GM12878 (cell line): Measurements from ENCODE around the gene PPP1R12B. TPM values are rescaled to one million over a fixed set of nuclear protein-coding genes. Genes with fewer than 3 reads are reported as not detected.
"Not testable (repeated sequence)": the region's sequence is repeated elsewhere in the genome, so short reads cannot be mapped to it uniquely, and the experiment has no call there.

Source experiments
- ATAC-seq: fragments of 200-7000 bp; cut with Tn5 transposase; 3 replicates; pipeline ENCODE4 v1.9.1; 2020; ENCODE audit warnings: mild to moderate bottlenecking, moderate library complexity
- BruUV-seq: library from RNA; stranded (reverse); fragments of 400-500 nt; replicated peaks from 2 replicates; lab custom pipeline; 2021; lab: Mats Ljungman, UMichigan
- CTCF ChIA-PET: fragments of 300-600 bp; sonication (Branson Sonifier 250); formaldehyde crosslinking; extraction: SDS; loops from one replicate; lab custom pipeline; 2021; ENCODE audit warnings: inconsistent platforms; lab: Yijun Ruan, JAX
- POLR2A ChIA-PET: fragments of 350-600 bp; formaldehyde crosslinking; extraction: SDS; loops from one replicate; lab custom pipeline; 2021; ENCODE audit warnings: inconsistent platforms; lab: Charles Lee
- RAD21 ChIA-PET: fragments of 300-600 bp; sonication (Branson Sonifier 250); formaldehyde crosslinking; loops from one replicate; lab custom pipeline; 2023; ENCODE audit warnings: antibody characterized with exemption; ENCODE audit not compliant: unreplicated experiment; lab: Charles Lee
- SMC1A ChIA-PET: fragments of 300-600 bp; sonication (Branson Sonifier 250); formaldehyde crosslinking; loops from one replicate; lab custom pipeline; 2023; ENCODE audit not compliant: unreplicated experiment, uncharacterized antibody; lab: Charles Lee
- DNase-seq: peaks from one replicate; pipeline ENCODE4 v3.0.0-alpha.2; 2011; ENCODE audit warnings: low read depth, low spot score
- FAIRE-seq: peaks from 3 replicates; lab custom pipeline; 2011; peaks lifted over from hg19 to GRCh38; lab: Jason Lieb, UNC
- H2AFZ ChIP-seq: 2 replicates; pipeline ENCODE4 v1.6.0; 2011; ENCODE audit warnings: low read depth, low read length, control low read depth; ENCODE audit not compliant: control insufficient read depth
- H3K27ac ChIP-seq: 2 replicates; pipeline ENCODE4 v1.5.1; 2011; ENCODE audit warnings: control low read depth; ENCODE audit not compliant: control insufficient read depth, insufficient read depth
- H3K27me3 ChIP-seq, 2 experiments: replicated peaks in 1 of 2; 2 replicates each; pipeline versions ENCODE4 v1.6.0 to v1.6.1; 2011; ENCODE audit warnings: low read length in 1 of 2; ENCODE audit not compliant: control insufficient read depth in 2 of 2, insufficient read depth in 2 of 2
- H3K36me3 ChIP-seq, 2 experiments: 2 replicates each; pipeline ENCODE4 v1.5.1; 2011; ENCODE audit warnings: low read length in 1 of 2; ENCODE audit not compliant: control insufficient read depth in 2 of 2, insufficient read depth in 2 of 2
- H3K4me1 ChIP-seq: 2 replicates; pipeline ENCODE4 v1.6.1; 2011; ENCODE audit warnings: mild to moderate bottlenecking, low read length, moderate library complexity, mixed read lengths; ENCODE audit not compliant: control insufficient read depth, insufficient read depth
- H3K4me2 ChIP-seq: 2 replicates; pipeline ENCODE4 v1.6.0; 2011; ENCODE audit warnings: control low read depth; ENCODE audit not compliant: control insufficient read depth, insufficient read depth
- H3K4me3 ChIP-seq: fragments of 200-600 bp; sonication (generic); 2 replicates; pipeline ENCODE4 v1.5.1; 2016
- H3K79me2 ChIP-seq: 2 replicates; pipeline ENCODE4 v1.6.0; 2011; ENCODE audit warnings: low read length; ENCODE audit not compliant: control insufficient read depth, insufficient read depth
- H3K9ac ChIP-seq: 2 replicates; pipeline ENCODE4 v1.8.0; 2011; ENCODE audit warnings: low read length, control low read depth, mixed read lengths; ENCODE audit not compliant: control insufficient read depth, insufficient read depth
- H3K9me3 ChIP-seq: replicated peaks from 3 replicates; pipeline ENCODE4 v1.5.1; 2011; ENCODE audit warnings: mild to moderate bottlenecking, low read length; ENCODE audit not compliant: control insufficient read depth, insufficient read depth
- H4K20me1 ChIP-seq: 2 replicates; pipeline ENCODE4 v1.6.0; 2011; ENCODE audit not compliant: control insufficient read depth, insufficient read depth
- BACH1 ChIP-seq: fragments of 450-650 bp; IDR thresholded peaks from 2 replicates; pipeline ENCODE4 v1.6.1; 2017; ENCODE audit warnings: mild to moderate bottlenecking, borderline replicate concordance
- BRCA1 ChIP-seq: IDR thresholded peaks from 2 replicates; pipeline ENCODE4 v1.6.1; 2011; ENCODE audit warnings: low read depth, low read length, improper control_type of control experiment
- CHD2 ChIP-seq: IDR thresholded peaks from 2 replicates; pipeline ENCODE4 v1.6.1; 2011; ENCODE audit warnings: low read depth, low read length, improper control_type of control experiment, borderline replicate concordance
- CREM ChIP-seq: IDR thresholded peaks from 2 replicates; pipeline ENCODE4 v1.6.1; 2014; ENCODE audit warnings: antibody characterized with exemption, low read depth
- EZH2 ChIP-seq: IDR thresholded peaks from 2 replicates; pipeline ENCODE4 v1.6.1; 2012; ENCODE audit warnings: low read depth, mild to moderate bottlenecking, control low read depth, inconsistent platforms, low read length, borderline replicate concordance; ENCODE audit not compliant: control insufficient read depth
- MEF2A ChIP-seq: IDR thresholded peaks from 2 replicates; pipeline ENCODE4 v1.6.1; 2011; ENCODE audit warnings: low read depth, mild to moderate bottlenecking, low read length, moderate library complexity; ENCODE audit not compliant: insufficient read depth
- MEF2B ChIP-seq: fragments of 450-650 bp; IDR thresholded peaks from 2 replicates; pipeline ENCODE4 v1.6.1; 2018; ENCODE audit warnings: mild to moderate bottlenecking, moderate library complexity; ENCODE audit not compliant: partially characterized antibody, poor library complexity, severe bottlenecking
- NBN ChIP-seq: fragments of 450-650 bp; IDR thresholded peaks from 2 replicates; pipeline ENCODE4 v1.6.1; 2016
- NFYA ChIP-seq: IDR thresholded peaks from 2 replicates; pipeline ENCODE4 v1.6.1; 2011; ENCODE audit warnings: low read depth, mild to moderate bottlenecking, low read length, improper control_type of control experiment, borderline replicate concordance
- NR2F1 ChIP-seq: fragments of 450-650 bp; conservative IDR thresholded peaks from 2 replicates; pipeline ENCODE4 v1.6.1; 2017; ENCODE audit warnings: mild to moderate bottlenecking
- PML ChIP-seq: IDR thresholded peaks from 2 replicates; pipeline ENCODE4 v1.6.1; 2012; ENCODE audit warnings: low read length, inconsistent platforms
- POLR2AphosphoS2 ChIP-seq: IDR thresholded peaks from 2 replicates; pipeline ENCODE4 v1.6.1; 2011; ENCODE audit warnings: low read depth, mild to moderate bottlenecking, low read length, improper control_type of control experiment, moderate library complexity
- TCF7 ChIP-seq: IDR thresholded peaks from 2 replicates; pipeline ENCODE4 v1.6.1; 2014; ENCODE audit warnings: antibody characterized with exemption, borderline replicate concordance
- ZNF622 ChIP-seq: fragments of 450-650 bp; IDR thresholded peaks from 2 replicates; pipeline ENCODE4 v1.6.1; 2017; ENCODE audit warnings: mild to moderate bottlenecking, inconsistent platforms
- WGBS: methylation state at CpG from one replicate; pipeline ENCODE4 v1.1.6; 2016; ENCODE audit warnings: low lambda C conversion rate; ENCODE audit not compliant: insufficient replicate concordance, insufficient coverage; ENCODE audit errors: missing lambda C conversion rate; 5-methylcytosine and 5-hydroxymethylcytosine counted together
- in situ Hi-C: fragments of 300-500 bp; cut with MboI; formaldehyde crosslinking; loops from 9 replicates; pipeline ENCODE4 v1.14.3; 2018; ENCODE audit warnings: mixed read lengths
- intact Hi-C: fragments of 100-400 bp; cut with micrococcal nuclease; formaldehyde crosslinking; loops from one replicate; pipeline ENCODE4 v1.14.2; 2022; ENCODE audit not compliant: unreplicated experiment
- polyA plus RNA-seq, 11 experiments: library from polyadenylated mRNA; depleted of rRNA in 4 of 11; unstranded in 6 of 11; stranded (reverse) in 5 of 11; fragments of >200 nt; fragmentation: Nextera tagmentation in 4 of 11; fragmentation: Illumina TruSeq in 1 of 11; extraction: Ambion mirVana in 4 of 11; extraction: Trizol in 1 of 11; gene quantifications; 1 replicate in 1 of 11; 2 replicates in 10 of 11; pipeline versions ENCODE4 v1.2.1 to v1.2.3, GENCODE V29; 2011 to 2016; ENCODE audit warnings: inconsistent platforms in 2 of 11, missing spikeins in 2 of 11, low read depth in 1 of 11
- total RNA-seq, 4 experiments: library from RNA; depleted of rRNA in 3 of 4; stranded (reverse); fragments of >200 nt in 3 of 4; fragmentation: Illumina TruSeq in 1 of 4; extraction: Trizol in 1 of 4; gene quantifications; 2 replicates each; pipeline versions ENCODE4 v1.2.1 to v1.2.3, GENCODE V29; 2013 to 2021
- TF ChIP-seq, protein P1 (sequence below): fragments of 450-650 bp; formaldehyde crosslinking; IDR thresholded peaks from 2 replicates; pipeline ENCODE4 v1.4.0; 2020; ENCODE audit warnings: mild to moderate bottlenecking, moderate library complexity

PPP1R12B gene
- total and polyA plus RNA-seq, 10 of the 15 experiments (the other 5 are each of a cell fraction or from before 2014, with no cell fraction given): 0.29 to 9.4 (median 4.7) TPM

DNA sequence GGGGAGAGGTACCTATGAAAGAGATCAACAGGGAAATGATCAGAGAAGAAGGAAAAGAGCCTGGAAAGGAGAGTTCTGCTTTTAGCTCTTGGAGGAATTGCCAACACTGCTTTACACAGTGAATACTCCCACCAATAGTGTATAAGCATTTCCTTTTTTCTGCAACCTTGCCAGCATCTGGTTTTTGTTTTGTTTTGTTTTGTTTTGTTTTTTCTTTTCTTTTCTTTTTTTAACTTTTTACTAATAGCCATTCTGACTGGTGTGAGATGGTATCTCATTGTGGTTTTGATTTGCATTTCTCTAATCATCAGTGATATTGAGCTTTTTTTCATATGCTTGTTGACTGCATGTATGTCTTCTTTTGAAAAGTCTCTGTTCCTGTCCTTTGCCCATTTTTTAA lies 165.4 kb downstream of the PPP1R12B start:
- POLR2A ChIA-PET: interaction anchor here (0.6 kb wide), 1 partner anchor 1653 kb away, joined by 7 read pairs; no protein-coding TSS in a partner anchor
- H3K9me3 ChIP-seq, H3K36me3 ChIP-seq, H3K4me1 ChIP-seq, H3K9ac ChIP-seq, H3K4me3 ChIP-seq, FAIRE-seq, BruUV-seq, H3K79me2 ChIP-seq, H3K27ac ChIP-seq, H3K4me2 ChIP-seq, H2AFZ ChIP-seq, intact Hi-C loops, H3K27me3 ChIP-seq, DNase-seq, H4K20me1 ChIP-seq: not testable (repeated sequence)
- in situ Hi-C loops: loop anchor here (5.0 kb wide), 1 partner anchor 58 kb away; no protein-coding TSS in a partner anchor
- TF ChIP-seq NBN: peak; percentile 69; the same call in 1 of the 2 replicates
- TF ChIP-seq MEF2B: peak; percentile 19
- CTCF ChIA-PET: interaction anchor here (1.1 kb wide), 1 partner anchor 55 kb away, joined by 3 read pairs; no protein-coding TSS in a partner anchor
- RAD21 ChIA-PET: interaction anchor here (1.4 to 1.8 kb wide), 2 partner anchors 13 to 48 kb away, joined by 3 to 5 read pairs; no protein-coding TSS in a partner anchor
- ATAC-seq: peak; percentile 72
- SMC1A ChIA-PET: interaction anchor here (1.1 to 1.4 kb wide), 3 partner anchors 46 to 204 kb away, joined by 3 to 4 read pairs (median 3); no protein-coding TSS in a partner anchor

DNA sequence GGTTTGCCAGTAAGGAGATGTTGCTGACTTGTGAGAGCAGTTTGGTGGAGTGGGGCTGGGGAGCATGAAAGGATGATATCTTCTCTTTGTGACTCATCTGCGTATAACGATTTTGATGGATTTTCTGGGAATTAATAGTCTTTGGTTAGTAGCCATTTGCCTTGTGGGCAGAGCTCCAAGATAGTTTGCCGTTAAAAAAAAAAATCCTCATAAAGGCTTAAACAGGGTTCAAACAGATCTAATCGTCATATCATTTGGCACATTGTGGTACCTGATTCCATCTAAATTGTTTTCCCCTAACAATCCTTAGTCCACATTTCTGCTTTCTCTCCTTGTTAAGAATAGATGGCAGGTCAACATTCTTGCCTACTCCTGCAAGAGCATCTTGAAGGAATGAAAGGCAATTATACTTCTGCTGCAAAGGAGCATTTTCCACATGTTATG lies 168.0 kb downstream of the PPP1R12B start:
- ChIA-PET RAD21 (interaction anchor here (1.2 kb wide), 1 partner anchor 45 kb away, joined by 3 read pairs; no protein-coding TSS in a partner anchor), POLR2A (no interaction called here), SMC1A (interaction anchor here (0.9 to 2.4 kb wide), 6 partner anchors 10 to 178 kb away, joined by 3 to 14 read pairs (median 5); no protein-coding TSS in a partner anchor), CTCF (interaction anchor here (0.8 to 2.5 kb wide), 4 partner anchors 46 to 56 kb away, joined by 3 to 8 read pairs (median 6); no protein-coding TSS in a partner anchor)
- peaks cover 9% of the 10 kb centered on the region for H3K4me1 ChIP-seq
- no peaks in the 10 kb centered on the region for H3K36me3 ChIP-seq
- H2AFZ ChIP-seq: no peak overlapping the region
- intact Hi-C loops: no loop called here
- no peak for ATAC-seq
- no peak overlapping the region for H3K4me3 ChIP-seq
- in situ Hi-C loops: no loop called here
- no peaks in the 10 kb centered on the region for H4K20me1 ChIP-seq
- BruUV-seq: no TSS peak
- H3K27ac ChIP-seq: no peak overlapping the region
- H3K27me3 ChIP-seq: no peaks in the 10 kb centered on the region
- no peak for FAIRE-seq
- H3K9ac ChIP-seq: no peak overlapping the region
- H3K9me3 ChIP-seq: no peaks in the 10 kb centered on the region
- no peak for DNase-seq
- no peaks in the 10 kb centered on the region for H3K79me2 ChIP-seq
- H3K4me2 ChIP-seq: no peak overlapping the region
- WGBS: 96% methylated on average over 4 of the region's 4 CpGs
- TF ChIP-seq, protein P1, sequence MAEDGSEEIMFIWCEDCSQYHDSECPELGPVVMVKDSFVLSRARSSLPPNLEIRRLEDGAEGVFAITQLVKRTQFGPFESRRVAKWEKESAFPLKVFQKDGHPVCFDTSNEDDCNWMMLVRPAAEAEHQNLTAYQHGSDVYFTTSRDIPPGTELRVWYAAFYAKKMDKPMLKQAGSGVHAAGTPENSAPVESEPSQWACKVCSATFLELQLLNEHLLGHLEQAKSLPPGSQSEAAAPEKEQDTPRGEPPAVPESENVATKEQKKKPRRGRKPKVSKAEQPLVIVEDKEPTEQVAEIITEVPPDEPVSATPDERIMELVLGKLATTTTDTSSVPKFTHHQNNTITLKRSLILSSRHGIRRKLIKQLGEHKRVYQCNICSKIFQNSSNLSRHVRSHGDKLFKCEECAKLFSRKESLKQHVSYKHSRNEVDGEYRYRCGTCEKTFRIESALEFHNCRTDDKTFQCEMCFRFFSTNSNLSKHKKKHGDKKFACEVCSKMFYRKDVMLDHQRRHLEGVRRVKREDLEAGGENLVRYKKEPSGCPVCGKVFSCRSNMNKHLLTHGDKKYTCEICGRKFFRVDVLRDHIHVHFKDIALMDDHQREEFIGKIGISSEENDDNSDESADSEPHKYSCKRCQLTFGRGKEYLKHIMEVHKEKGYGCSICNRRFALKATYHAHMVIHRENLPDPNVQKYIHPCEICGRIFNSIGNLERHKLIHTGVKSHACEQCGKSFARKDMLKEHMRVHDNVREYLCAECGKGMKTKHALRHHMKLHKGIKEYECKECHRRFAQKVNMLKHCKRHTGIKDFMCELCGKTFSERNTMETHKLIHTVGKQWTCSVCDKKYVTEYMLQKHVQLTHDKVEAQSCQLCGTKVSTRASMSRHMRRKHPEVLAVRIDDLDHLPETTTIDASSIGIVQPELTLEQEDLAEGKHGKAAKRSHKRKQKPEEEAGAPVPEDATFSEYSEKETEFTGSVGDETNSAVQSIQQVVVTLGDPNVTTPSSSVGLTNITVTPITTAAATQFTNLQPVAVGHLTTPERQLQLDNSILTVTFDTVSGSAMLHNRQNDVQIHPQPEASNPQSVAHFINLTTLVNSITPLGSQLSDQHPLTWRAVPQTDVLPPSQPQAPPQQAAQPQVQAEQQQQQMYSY (CRISPR knock-in tag): no peak
- TF ChIP-seq EZH2 (no peak), BACH1 (no peak), BRCA1 (no peak), PML (no peak), POLR2AphosphoS2 (no peak), TCF7 (no peak), ZNF622 (no peak), NR2F1 (no peak), MEF2B (no peak), CREM (no peak), MEF2A (no peak), NFYA (no peak), CHD2 (no peak)
